ENCODE measurements around the gene CISD2.
"Not testable (repeated sequence)": the region's sequence is repeated elsewhere in the genome, so short reads cannot be mapped to it uniquely, and the experiment has no call there.

Gene CISD2, protein sequence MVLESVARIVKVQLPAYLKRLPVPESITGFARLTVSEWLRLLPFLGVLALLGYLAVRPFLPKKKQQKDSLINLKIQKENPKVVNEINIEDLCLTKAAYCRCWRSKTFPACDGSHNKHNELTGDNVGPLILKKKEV

DNA sequence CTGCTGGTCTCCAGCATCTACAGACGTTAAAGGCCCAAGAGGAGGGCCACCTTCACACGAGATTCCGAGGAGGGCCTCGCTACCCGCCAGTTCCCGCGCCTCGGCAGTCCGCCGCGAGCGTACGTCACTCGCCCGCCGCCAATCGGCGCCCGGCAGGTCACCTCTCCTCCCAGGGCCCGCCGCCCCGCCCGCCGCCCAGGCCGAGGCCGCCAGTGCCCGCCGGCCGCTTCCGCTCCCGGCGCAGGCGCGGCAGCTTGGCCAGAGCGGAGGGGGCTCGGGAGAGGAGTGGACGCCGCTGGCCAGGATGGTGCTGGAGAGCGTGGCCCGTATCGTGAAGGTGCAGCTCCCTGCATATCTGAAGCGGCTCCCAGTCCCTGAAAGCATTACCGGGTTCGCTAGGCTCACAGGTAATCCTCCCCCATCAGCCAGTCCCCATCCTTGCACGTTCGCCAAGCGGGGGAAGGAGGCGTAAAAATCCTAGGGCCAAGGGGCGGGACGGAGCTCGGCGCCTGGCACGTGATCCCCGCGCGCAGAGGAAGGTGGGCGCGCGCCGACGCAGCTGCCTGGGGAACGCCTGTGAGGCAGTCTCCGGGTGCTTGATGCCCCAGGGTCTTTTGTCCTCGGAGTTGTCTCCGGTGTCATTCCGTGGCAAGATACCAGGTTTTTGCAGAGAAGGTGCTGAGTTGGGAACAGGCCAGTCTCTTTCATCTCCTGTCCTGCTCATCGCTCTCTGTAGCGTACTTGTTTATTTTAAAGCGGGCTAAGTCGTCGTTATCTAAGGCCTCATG, at the start of gene CISD2:
Gene CISD2, plus strand, starts transcription at position 212 of the 788 bp plus-strand sequence. Its CDS starts 93 bp downstream, at position 305.
- DNase-seq (ENCODE audit: low spot score): peak; percentile 89

DNA sequence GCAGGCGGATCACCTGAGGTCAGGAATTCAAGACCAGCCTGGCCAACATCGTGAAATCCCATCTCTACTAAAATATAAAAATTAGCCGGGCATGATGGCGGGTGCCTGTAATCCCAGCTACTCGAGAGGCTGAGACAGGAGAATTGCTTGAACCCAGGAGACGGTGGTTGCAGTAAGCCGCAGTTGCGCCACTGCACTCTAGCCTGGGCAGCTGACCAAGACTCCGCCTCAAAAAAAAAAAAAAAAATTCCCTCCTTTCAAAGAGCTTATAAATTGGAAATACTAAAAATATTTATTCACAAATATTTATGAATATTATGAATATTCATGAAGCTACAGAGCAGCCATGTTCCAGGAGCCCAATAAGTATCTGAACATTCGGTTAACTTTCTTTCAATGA, 49.7 kb upstream of the CISD2 start:
- not testable (repeated sequence) for DNase-seq (ENCODE audit: low spot score)

DNA sequence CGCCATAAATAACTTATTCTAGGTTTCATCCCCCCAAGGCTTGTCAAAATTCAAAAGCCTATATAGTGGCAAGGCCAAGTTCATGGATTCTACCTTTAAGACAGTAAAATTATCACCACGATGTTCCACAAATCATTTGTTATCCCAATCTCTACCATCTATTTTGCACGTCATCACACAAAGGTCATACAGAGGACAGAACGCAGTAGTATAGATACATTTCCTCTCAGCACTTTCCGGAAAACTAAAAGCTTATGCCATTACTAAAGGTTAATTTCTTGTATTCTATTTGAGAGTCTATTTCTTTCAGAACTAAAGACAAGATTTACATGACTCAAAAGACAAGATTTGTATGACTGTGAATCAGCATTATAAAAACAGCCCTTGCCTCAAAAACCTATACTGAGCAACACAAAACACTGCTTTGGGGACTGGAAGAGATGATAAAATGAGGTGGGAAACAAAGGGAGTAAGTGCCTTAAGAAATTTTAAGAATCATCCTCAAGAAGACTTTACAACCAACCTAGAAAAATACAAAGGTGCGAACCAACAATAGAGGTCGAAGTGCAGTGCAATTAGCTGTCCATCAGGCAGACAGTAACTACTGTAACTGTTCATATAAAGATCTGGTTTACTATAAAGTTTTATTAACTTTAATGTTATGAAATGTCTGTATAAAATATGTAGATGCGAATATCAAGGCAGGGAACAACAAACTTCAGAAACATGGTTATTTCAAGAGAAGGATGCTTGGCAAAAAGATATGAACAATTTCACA, 49.0 kb upstream of the CISD2 start:
- DNase-seq (ENCODE audit: low spot score): no peak

DNA sequence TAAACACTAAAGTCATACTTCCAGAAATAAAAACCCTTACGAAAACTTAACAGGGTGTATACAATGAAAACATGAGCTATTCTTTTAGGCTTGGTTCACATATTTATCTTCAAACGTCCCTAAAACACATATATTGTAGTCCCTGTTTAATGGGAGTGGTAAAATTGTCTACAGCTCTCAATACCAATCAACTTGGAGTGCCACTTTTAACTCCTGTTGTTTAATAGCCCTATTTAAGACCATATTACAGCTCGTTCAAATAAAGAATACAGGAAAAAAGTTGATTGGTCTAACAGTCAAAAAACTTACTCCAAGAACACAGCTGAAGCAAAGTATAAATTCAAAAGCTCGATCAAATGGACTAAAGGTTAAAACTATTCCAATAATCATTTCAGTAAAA, 45.3 kb upstream of the CISD2 start:
- DNase-seq (ENCODE audit: low spot score): no peak

DNA sequence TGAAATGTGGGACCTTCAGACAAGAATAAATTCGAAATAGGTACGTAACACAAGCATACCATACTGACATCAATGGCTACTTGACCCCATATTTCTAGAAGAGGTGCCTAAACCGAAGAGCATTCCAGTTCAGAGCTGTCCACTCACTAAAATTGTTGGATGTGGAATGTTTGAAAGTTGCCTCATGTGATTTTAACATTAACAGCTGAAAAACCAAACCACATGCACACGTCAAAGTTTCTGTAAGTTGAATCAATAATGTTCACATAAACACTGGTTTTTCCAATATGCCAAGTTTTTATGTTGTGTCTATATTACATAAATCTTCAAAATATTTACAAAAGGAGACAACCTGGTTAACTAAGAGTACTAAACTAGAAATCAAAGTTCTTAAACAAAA, 44.9 kb upstream of the CISD2 start:
- DNase-seq (ENCODE audit: low spot score): no peak

DNA sequence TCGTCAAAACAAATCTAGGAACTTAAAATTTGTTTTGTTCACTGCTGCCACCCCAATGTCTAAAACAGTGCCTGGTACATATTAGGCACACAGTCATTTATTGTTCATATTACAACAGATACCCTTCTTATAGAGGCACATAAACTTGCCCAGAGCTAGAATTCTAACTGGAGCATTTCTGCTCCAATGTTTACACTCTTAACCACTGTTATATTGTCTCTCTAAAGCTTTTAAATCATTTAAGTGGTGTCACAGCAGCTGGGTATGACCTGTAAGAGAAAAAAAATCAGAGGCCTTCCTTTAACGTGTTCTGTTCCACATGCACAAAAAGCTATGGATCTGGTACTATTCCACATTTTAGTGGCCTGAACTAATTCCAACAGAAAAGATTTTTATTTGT, 44.4 kb upstream of the CISD2 start:
- DNase-seq (ENCODE audit: low spot score): peak; percentile 48

- DNase-seq (ENCODE audit: low spot score): peak; percentile 81
Measured at GRCh38 chr4:102825261-102826091, 43.3 kb upstream of the CISD2 start.

DNA sequence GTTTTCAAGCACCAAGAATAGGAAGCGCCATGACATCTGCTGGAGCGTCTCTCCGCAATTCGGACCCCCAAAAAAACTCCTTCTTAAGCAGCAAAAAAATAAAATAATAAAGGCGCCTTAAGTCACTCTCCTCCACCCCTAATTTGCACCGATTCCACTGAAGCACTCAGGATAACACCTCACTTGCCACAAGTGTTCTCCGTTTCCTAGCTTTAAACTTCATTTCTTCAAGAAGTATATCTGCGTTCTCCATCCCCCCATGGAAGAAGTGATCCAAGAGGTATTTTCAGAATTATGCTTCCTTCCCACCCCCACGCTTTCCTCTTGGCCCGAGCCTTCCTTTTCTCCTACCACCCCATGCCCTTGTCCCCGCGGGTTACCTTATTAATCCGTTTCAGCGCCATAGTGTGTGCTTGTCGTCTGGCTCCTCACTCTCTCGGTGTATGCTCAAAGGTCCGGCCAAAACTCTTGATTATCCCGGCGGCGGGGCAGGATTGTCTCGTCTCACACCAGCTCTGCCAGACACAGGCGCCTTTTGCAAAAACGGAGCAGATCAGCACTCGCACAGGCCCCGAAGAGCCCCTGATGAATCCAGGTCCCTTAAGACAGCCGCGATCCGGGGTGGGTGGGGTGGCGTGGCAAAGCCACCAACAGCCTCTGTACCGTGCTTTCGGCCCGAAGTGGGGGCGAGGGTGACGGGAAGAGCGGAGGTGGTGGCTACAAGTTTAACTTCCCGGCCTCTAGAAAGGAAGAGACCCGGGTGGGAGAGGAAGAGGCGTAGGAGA, 42.5 kb upstream of the CISD2 start:
- no peak for DNase-seq (ENCODE audit: low spot score)

- DNase-seq (ENCODE audit: low spot score): peak; percentile 86
Measured at GRCh38 chr4:102826890-102827673, 41.7 kb upstream of the CISD2 start, which contains the start of gene UBE2D3. TSS of gene UBE2D3 (minus strand) at chr4:102827551. CDS start at chr4:102826508, 1,043 bp downstream.

DNA sequence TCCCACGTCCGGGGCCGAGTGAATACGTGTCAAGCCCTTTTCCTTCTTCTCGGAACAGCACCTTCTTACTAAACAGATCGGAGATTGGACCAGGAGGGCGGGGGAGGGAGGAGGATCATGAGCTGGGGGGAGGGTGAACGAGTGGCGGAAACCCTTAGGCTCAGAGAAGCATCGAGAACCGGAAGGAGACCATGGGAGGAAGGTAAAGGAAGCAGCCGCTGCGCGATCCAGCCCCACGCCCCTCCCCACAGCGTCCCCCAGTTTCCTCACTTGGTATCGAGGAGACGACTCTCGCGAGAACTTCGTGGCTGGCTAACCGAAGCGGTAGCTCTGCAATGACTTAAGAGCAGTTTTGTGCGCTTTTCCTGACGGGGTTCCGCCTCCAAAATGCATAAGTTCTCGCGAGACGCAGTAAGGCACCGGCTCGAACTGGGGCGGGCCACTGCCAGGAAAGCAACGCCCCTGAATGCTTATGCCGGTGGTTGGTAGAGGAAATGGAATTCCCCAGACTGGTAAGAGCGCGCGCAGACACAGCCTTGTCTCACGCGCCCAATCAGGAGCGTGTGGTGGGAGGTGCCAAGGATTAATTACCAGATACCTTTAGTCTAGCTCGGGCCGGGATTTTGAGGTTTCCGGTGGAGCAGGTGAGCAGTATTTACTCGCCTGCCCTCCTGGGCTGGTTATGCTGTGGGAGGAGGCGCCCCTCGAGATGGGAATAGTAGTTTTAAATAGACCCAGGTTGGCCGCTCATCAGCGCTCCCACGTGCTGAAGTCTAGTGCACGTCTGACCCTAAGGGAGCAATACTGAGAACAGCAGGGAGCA, 40.9 kb upstream of the CISD2 start:
- DNase-seq (ENCODE audit: low spot score): peak; percentile 99

DNA sequence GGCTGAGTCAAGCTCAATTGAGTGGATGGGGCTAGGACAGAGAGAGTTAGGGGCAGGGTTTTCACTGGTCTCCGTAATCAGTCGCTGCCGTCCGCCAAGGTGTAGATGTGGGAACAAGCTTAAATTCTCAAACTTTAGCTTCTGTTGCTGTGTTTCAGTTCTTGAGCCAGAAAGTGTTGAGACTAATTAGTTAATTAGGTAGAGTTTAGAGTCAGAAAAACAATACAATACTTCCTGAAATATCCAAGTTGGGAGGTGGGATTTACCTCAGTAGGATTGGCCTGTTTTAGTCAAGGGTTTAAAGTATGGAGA, 40.3 kb upstream of the CISD2 start:
- no peak for DNase-seq (ENCODE audit: low spot score)

- no peak for DNase-seq (ENCODE audit: low spot score)
Measured at GRCh38 chr4:102829803-102830202, 39.0 kb upstream of the CISD2 start.

DNA sequence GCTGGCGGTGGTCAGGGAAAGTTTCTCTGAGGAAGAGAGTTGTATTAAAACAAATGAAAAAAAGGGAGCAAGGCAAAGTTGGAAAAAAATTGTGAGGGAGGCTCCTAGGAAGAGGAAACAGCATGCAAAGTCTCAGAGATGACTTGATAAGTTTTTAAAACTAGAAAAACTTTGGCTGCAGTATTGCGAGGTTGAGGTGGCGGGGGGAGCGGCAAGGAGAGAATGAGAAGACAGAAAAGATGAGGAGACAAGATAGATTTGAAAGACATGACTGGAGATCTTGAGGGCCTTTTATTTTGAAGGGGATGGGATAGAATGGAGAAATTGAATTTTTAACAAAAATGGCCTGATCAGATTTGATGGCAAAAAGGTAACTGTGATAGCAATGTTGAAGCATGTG, 36.7 kb upstream of the CISD2 start:
- DNase-seq (ENCODE audit: low spot score): no peak

- DNase-seq (ENCODE audit: low spot score): no peak
Measured at GRCh38 chr4:102832667-102833066, 36.1 kb upstream of the CISD2 start.

DNA sequence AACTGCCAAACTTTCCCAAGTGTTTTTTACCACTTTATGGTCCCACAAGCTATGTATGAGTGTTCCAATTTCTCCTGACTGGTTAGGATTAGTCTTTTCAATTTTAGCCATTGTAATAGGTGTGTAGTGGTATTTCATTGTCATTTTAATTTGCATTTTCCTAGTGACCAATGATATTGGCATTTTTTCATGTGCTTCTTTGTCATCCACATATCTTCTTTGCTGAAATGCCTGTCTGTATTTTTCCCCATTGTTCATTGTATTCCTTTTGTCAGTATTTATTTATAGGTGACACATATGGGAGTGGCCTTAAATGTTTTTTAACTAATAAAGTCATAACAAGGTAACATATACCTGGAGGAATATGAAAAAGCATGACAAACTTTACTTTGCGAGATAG, 32.2 kb upstream of the CISD2 start:
- DNase-seq (ENCODE audit: low spot score): no peak

DNA sequence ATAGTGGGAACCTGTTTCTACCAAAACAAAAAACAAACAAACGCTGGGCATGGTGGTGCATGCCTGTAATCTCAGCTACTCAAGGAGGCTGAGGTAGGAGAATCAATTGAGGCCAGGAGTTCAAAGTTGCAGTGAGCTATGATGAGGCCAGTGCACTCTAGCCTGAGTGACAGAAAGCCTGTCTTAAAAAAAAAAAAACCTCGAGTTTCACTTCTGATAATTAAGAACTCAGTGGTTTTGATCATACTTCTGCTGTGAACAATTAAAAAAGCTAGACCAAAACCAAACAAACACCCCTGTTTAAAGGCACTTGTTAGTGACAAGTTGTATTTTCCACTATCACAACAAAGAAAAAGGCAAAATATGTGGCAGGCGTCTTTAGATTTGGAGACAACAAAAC, 26.4 kb upstream of the CISD2 start:
- DNase-seq (ENCODE audit: low spot score): no peak

DNA sequence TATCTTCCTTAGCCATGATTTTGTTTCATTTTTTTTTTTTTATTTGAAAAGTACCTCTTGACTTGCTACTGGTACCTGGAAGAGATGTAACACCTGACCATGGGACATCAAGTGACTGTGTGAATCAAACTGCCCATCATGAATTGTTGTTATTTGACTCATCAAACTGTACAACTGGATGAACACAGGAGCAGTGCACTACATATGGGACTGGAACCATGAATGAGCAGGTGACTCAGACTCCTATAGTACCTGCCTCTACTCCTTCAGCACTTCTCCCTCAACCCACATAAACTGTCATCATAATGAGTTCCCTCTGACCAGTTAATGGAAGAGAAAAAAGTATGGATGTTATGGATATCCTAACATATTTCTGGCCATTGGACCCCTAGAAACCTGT, 25.5 kb upstream of the CISD2 start:
- no peak for DNase-seq (ENCODE audit: low spot score)

DNA sequence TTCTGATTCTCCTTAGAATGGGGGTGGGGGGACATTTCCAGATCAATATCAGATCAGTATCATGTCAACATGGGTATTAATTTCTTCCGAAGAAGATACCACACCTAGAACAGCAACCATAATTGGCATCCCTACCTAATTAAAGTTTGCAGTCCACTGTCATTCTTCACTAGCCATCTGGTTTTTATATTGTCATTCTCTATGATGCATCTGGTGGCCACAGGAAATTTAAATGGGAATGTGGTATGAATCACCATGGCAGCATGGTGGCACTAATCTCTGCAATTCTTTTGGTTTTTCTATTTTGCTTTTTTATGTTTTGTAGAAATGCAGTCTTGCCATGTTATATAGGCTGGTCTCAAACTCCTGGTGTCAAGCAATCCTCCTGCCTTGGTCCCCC, 24.9 kb upstream of the CISD2 start:
- DNase-seq (ENCODE audit: low spot score): no peak

GRCh38 chr4:102847687-102848086, 21.1 kb upstream of the CISD2 start:
- DNase-seq (ENCODE audit: low spot score): no peak
